HG02973 (cell line): ENCODE data around the gene TUBB1.
"Not testable (repeated sequence)": the region's sequence is repeated elsewhere in the genome, so short reads cannot be mapped to it uniquely, and the experiment has no call there.

ENCODE experiments used
- ATAC-seq: cut with Tn5 transposase; IDR thresholded peaks from one replicate; pipeline ENCODE4 v1.9.1; 2021; ENCODE audit warnings: moderate library complexity; ENCODE audit not compliant: unreplicated experiment

Gene TUBB1

DNA sequence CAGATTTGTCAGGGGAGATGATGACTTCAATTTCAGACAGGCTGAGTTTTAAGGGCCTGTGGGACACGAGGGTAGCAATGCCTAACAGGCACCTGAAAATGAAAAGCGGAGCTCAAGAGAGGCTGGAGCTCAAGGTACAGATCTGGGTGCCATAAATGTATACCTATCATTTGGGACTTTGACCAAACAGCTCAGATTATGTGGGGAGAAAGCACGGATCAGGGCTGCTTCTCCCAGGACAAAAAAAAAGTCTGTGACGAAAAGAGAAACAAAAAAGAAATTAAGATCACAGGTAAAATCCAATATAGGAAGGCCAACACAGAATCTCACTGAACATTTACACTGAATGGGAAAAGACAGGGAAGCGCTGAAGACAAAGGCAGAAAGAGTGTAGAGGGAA lies 21.4 kb downstream of the TUBB1 start:
- no peak for ATAC-seq

DNA sequence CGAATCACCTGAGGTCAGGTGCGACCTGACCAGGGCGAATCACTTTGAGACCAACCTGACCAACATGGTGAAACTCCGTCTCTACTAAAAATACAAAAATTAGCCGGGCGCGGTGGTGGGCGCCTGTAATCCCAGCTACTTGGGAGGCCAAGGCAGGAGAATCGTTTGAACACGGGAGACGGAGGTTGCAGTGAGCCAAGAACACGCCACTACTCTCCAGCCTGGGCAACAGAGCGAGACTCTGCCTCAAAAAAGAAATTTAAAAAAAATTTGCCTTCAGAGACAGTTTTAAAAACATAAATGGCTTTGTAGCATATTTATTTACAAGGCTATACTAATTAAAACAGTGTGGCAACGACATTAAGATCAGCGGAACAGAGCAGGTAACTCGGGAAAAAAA lies 22.3 kb downstream of the TUBB1 start:
- ATAC-seq = not testable (repeated sequence)

DNA sequence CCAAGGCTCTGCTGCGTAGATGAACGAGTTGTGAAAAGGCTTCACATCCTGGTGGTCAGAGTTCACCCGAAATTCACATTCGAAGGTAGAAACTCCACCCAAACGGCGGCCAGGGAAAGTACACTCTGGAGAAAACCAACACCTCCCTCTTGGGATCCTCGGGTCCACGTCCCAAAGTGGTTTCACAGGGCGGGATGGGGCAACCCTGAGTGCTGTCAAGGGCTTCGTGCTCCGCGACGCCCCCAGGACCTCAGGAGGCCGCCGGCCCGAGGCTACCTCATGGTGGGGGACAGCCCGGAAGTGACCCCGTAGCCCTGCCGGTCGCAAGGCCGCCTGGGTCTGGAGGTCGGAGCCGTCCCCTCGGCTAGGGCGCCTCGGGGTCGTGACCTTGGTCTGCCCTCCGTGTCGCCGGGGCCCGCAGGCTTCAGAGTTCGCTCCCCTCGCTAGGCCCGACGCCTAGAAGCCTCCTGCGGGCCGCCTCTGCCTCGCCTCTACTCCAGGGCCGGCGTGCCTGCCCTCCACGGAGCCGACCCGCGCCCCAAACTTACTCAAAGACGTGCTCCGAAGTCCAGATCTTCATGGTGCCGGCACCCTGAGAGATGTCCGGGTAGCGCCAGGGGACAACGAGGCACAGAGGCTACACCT lies 23.0 kb downstream of the TUBB1 start, which contains the start of gene PRELID3B:
TSS of gene PRELID3B (minus strand) at position 636 of the 645 bp plus-strand sequence. CDS start at position 580, 56 bp downstream.
- ATAC-seq = peak; percentile 34

DNA sequence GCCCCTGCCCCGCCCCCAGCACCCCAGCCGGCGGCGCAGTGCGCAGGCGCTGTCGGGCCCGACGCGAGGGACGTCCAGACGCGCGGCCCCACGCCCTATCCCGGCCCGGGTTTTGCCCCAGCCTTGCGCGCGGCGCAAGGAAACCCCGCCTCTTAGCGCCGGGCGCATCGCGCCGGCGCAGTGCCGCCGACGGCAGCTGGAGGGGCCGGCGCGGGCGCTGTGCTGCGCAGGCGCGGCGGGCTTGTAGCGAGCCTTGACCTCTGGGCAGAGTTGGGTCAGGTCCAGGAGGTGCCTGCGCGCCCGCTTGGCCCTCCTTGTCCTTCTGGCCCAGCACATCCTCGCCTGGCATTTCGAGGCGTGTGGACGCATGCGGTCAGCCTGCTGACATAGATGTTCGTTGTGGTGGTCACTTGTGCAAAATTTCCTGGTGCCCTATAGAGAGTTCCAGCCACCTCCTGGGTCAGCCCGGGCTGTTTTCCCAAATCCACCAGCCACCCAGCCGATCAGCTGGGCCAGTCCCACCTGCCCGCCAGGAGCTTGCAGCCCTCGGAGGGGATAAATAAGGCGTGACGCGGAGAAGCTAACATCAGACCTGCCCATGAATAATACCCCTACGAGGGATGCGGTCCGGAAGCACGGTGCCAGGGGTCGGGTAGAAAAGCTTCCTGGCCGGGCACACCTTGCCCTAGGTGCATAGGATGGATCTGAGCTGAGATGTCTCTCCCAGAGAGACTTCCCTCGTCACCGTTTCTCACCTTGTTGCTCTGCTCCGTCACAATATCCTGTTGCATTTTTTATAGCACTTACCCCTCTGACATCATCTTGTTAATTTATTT lies 23.8 kb downstream of the TUBB1 start:
- ATAC-seq = peak; percentile 78

DNA sequence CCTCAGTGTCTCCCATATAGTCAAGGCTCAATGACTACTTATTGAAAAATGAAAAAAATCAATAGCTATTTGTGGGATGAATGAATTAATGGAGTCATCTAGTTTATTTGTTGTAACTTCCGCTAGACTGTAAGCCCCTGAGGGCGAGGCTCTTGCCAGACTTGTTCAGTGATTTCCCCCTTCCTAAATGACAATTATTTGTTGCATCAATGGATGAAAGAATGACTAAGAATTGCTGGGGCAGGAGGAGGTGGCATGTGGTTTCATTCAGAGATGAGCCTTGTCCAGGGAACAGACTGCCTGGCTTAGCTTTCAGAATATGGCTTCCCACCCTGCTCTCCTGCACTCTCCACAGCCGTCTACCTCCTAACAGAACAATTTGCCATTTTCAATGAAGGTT lies 24.5 kb downstream of the TUBB1 start:
- no peak for ATAC-seq

DNA sequence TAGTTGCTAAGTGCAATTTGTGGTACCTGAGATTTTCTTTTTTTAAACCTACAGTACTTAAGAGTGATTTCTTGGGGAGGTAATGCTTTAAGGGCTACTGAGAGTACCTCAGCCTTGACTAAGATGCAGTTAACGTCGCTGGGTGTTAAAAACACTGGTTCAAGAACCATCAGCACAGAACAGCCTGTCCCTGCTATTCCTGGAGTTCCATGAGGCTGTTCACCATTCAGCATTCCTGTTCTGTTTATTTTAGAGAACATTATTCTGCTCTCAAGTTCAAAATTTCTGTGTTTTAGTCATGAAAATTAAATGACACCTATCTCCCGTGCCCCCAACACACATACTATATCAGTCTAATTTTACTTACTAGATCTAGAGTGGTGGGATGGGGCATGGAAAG lies 25.1 kb downstream of the TUBB1 start:
- ATAC-seq = no peak

DNA sequence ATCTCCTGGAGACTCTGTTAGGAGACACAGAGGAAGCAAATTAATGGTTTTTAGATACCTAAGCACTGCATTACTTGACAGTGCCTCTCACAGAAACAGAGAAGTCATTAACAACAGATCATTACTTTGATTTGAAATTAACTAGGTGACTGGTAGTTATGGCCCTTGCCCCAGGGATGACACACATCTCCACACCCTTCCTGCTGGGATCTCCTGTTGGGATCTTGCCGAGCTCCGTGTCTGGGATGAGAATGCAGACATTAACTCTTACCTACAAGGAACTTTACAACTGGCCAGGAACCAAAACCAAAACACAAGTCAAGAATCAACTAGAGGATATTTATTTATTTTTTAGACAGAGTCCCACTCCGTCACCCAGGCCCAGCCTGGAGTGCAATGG lies 25.6 kb downstream of the TUBB1 start:
- ATAC-seq = no peak

DNA sequence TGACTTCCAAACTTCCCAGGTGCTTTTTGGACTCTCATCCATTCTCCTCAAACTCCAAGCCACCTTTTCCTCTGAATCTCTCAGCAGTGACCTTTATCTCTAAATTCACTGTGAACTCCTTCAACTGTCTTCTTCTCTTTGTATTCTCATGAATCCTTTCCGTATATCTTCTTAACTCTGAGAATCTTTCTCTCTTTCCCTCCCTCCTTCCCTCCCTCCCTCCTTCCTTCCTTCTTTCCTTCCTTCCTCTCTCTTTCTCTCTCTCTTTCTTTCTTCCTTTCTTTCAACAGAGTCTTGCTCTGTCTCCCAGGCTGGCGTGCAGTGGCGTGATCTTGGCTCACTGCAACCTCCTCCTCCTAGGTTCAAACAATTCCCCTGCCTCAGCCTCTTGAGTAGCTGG lies 27.6 kb downstream of the TUBB1 start:
- no peak for ATAC-seq

DNA sequence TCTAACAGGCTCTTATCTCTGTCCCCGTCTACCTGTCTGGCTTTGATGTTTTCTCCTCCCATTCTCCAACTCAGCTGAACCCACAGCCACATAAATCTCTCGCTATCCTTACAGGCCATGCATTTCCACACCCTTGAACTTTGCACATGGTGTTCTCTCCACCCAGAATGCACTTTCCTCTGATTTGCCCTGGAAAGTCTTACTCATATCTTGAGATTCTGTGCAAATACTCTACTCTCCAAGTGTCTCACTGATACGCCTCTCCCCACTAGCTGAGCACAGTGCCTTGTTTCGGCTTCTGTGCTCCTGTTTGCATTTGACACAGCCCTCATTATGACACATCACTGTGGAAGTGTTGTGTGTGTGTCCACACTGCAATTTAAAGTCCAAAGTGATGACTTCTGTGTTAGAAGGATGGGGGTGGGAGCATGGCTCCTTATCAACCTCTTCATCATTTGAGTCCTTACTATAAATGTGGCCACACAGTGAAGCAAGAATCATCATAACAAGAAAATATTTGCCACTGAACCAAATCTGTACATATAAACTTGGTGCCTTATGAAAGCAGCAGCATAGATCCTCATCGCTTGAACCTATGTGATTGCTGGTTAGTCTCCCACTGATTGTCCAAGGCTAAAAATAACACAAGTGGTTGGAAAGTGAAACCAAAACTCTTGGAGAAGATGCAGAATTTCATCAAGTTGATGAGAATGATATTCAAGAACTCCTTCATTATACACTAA lies 28.9 kb downstream of the TUBB1 start:
- no peak for ATAC-seq

DNA sequence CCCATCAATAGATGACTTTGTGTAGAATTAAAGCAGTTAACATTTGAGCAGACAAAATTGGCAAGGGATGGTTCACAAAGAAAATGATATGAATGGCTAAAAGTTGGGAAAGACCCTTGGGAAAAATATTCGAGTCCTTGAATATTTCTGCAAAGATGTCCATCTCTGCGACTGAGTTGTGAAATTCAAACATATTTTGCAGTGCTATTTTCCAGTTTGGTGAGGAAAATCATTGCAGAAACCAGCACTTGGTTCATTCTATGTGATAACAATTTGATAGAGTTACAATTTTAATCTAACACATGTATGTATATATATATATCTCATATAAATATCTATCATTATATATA lies 29.4 kb downstream of the TUBB1 start:
- ATAC-seq = no peak

DNA sequence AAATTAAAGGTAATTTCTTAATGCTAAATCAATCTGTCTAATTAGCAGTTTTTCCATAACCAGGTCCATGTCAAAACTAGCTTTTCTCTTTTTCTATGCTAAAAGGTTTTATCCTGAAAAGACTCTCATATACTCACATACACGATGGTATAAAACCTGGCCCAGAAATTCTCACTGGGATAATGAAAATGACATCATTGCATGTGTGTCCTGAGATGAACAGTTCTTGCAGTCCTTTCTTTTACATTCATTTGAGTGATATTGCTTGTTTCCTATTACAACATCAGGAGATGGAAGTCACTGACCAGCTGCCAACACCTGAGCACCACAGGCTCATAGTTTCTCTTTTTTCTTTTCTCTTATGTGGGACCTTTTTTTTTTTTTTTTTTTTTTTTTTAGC lies 31.2 kb downstream of the TUBB1 start:
- ATAC-seq = no peak

DNA sequence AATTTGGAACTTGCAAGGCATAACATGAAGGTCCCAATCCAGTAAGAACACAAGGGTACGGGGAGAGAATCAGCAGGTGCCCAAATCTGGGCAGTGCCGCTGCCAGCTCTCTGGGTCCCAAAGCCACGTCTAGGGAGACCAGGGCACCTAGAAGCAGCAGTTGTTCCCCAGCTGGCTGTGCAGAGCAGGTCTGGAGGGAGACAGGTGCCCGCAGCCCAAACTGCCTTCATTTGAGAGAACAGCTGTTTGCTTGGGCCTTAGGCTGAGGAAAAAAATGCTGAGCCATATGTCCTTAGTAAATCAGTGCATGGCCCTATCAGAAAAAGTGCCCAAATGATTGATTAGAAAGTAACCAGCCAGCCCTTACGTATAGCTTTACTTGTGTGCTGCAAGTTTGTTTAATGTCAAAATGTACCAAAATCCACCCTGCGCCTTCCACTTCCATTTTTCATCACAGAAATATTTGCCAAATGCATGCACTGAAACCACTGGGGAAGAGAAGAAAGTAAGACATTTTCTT lies 32.5 kb downstream of the TUBB1 start:
- no peak for ATAC-seq

DNA sequence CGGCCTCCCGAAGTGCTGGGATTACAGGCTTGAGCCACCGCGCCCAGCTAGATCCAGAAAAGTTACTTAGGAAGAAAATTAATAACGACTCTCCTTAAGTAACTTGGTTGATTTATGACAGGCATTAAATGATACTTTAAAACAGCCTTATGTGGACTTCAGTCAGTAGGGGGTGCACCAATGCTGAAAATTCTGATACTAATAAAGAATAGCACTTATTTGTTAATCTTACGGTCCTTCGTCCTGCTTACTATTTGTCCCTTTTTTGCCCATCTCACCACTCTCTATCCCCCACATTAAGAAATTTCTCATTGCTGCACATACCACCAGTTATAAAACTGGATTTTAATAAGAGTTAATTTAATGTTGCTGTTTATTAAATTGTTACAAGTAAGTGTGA lies 36.1 kb downstream of the TUBB1 start:
- no peak for ATAC-seq

DNA sequence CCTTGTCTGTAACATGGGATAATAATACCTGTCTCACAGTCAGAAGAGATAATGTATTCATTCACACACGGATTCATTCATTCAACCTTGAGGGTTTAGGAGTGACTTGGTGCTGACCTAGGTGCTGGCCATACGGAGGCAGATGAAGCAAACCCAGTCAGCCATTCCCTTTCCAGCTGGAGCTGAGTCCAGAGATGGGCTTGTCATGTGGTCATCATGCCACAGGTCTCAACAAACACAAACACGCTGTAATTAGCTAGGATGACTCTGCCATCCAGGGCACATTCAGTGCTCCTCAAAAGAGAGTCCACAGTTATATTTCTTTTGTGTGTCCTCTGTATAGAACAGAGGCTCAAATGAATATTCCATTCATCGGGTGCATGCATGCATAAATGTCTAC lies 42.9 kb downstream of the TUBB1 start:
- no peak for ATAC-seq

DNA sequence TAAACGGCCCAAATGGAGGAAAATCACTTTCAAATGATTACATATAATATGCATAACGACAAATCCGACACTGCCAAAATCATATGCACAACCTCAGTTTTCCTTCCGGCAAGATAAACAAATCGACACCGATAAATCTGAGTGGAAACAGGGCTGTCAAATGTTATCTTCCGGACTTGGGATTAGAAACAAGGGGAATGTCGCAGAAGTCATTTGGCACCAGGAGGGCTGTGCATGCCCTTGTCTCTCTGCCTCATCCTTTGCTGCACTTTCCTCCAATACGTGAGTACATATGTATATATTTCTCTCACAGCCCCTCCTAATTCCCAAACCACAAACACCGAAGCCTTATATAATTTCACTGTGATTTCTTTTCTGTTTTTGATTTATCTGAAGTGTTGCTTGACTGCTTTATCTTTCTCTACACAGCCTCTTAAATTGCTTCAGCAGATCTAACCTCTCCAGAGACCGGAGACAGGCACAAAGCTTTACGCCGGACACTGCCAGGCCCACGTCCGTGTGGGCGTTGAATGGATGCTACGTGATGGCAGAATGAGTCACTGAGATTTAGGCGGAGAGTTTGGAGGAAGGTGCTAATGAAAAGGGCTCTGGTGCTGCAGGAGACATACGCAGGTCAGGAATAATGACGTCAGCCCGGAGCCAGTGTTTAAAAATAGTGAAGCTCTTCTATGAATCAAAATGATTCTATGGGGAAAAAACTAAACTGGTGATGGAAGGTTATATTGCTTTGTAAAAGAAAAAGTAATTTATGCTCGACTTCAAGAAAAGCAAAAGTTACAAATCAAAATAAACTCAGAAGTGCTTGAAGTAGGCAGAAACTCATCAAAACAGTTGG lies 44.4 kb downstream of the TUBB1 start:
- no peak for ATAC-seq

DNA sequence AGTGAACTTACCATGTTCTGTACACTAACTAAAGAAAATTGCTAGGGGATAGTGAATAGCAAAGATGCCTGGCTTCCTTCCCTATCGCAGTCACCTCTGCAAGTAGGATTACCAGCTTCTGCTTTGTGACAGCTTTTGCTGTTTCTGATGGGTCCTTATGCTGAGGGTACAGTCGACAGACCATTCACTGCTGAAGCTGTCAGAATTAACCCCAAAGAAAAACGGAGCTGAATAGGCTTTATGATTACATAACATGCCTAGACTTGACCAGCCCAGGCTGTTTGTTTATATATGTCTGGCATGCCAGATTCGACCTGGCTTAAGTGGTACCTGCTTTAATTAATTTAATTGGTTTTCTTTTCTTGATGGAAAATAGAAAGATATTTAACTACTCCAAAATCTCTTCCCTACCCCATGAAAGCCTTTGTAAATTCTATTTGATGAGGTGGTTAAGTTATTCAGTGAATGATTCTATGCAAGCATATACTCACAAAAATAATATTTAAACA lies 45.0 kb downstream of the TUBB1 start:
- no peak for ATAC-seq

DNA sequence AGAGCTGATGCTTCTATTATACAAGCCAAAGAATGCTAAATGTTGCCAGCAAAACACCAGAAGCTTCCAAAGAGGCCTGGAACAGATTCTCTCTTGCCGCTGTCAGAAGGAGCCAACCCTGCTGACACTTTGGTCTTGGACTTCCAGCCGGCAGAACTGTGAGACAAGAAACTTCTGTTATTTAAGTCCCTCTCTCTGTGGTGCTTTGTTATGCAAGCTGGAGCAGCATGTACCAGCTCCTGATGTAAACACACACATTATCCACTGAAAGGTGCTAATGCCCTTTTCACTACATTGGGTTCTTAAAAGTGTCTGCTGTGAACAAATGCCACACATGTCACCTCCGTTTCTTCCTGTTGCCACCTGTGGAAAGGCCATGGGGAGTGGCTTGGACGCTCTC lies 49.3 kb downstream of the TUBB1 start:
- no peak for ATAC-seq

DNA sequence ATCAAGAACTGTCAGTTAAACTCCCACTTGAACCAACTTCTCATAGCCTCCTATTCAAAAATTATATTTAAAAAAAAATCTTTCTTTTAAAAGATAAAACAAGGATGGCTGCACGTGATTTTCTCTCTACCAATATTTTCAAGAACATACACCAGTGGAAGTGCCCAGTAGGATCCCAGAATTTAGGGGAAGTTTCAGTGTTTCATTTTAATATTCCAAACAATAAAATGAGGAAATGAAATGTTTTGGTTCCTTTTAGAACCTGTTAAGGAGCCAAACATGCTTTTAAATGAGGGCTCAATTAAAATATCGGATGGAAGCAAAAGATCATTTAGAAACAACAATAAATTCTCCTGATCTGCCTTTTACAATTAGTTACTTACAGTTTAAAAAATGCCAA lies 49.8 kb downstream of the TUBB1 start:
- ATAC-seq = no peak

DNA sequence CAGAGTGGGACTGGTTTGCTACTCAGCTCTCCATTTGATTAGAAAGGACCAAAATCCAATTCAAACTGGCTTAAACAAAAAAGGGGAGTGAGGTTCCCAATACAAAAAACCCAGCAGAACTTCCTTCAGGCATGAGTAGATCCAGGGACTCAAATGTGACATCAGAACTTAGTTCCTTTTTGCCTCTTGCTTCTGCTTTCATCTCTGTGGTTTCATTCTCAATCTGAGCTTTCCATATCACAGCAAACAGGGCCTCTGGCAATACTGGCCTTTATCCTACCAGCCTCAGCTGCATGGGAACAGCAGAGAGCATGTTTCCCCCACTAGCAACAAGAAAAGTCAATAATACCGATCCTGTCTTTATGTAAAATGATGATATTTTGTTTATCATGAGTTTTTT lies 52.0 kb downstream of the TUBB1 start:
- ATAC-seq = no peak

DNA sequence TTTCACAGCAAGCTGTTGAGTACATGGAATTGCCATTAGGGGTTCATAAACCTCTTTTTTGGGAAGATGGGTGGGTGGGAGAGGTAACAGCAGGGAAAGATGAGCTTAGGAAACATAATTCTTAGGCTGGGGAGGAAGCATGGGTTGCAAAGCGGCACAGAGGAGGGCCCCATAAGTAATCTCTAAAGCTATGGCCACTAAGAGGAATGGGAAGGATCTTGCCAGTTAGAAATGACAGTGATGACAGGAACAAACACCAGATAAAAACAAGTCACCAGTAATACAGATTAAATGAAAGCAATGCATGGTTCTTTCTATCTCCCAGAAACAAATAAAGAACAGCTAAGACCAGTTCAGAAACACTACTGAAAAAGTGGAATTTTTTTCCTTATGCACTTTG lies 54.4 kb downstream of the TUBB1 start:
- ATAC-seq = no peak

DNA sequence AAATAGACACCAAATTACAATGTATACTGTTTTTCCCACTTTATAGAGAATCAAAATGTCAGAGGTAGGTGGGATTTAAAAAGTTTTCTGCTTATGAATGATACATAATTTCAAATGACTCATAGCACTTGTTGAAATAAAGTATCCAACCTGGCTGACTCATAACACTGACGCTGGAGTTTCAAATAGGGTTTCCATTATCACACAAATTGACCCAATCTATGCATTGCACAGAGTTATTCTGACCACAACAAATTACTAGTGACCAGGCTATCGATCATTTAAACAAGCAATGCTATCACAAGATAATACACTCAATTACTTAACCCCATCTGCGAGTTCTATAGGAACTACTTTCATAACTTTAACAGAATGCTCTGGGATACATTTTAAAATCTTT lies 55.2 kb downstream of the TUBB1 start:
- ATAC-seq = no peak
